GM12873 (cell line): ENCODE measurements around the gene MTMR11.

Source experiments
- TF ChIP-seq, protein P1 (sequence below): IDR thresholded peaks from 2 replicates; pipeline ENCODE4 v1.5.1; 2012; ENCODE audit warnings: low read depth, mild to moderate bottlenecking, moderate library complexity, low read length, control low read depth; ENCODE audit not compliant: insufficient read depth; ENCODE audit errors: missing control alignments

MTMR11 gene

GRCh38 chr1:149881876-149882275, 54.8 kb downstream of the MTMR11 start:
- TF ChIP-seq, protein P1, sequence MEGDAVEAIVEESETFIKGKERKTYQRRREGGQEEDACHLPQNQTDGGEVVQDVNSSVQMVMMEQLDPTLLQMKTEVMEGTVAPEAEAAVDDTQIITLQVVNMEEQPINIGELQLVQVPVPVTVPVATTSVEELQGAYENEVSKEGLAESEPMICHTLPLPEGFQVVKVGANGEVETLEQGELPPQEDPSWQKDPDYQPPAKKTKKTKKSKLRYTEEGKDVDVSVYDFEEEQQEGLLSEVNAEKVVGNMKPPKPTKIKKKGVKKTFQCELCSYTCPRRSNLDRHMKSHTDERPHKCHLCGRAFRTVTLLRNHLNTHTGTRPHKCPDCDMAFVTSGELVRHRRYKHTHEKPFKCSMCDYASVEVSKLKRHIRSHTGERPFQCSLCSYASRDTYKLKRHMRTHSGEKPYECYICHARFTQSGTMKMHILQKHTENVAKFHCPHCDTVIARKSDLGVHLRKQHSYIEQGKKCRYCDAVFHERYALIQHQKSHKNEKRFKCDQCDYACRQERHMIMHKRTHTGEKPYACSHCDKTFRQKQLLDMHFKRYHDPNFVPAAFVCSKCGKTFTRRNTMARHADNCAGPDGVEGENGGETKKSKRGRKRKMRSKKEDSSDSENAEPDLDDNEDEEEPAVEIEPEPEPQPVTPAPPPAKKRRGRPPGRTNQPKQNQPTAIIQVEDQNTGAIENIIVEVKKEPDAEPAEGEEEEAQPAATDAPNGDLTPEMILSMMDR, result no peak

DNA sequence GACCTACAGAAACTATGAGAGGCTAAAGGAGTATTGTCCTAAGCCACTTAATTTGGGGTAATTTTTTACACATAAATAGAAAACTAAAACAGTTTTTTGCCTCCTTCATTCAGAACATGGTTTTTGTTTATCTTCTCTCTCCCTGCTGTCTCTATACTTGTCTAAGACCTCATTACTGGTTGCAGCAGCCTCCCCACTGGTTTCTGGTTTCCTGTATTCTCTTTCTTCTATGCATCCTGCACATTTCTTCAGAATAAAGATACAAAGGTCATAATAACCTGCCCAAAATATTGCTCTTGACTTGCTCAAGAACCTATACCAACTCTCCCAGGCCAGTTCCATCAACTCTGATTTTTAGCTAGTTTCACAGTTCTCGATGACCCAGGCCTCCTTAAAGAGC, 57.1 kb downstream of the MTMR11 start:
- TF ChIP-seq, protein P1, result no peak
